Suprapubic skin (tissue), 4 donors: Measurements from ENCODE around the gene IQCK. TPM values are rescaled to one million over a fixed set of nuclear protein-coding genes. Genes with fewer than 3 reads are reported as not detected.
A peak's percentile ranks its signal among the peaks of the same experiment; 100 is the strongest.
"Not testable (repeated sequence)": the region's sequence is repeated elsewhere in the genome, so short reads cannot be mapped to it uniquely, and the experiment has no call there.

Source experiments
- DNase-seq, 2 donors: peaks; one replicate each; pipeline ENCODE4 v3.0.0-alpha.2; 2019; ENCODE audit warnings: low spot score in 2 of 2
- H3K27ac ChIP-seq: fragments of 200-600 bp; sonication (generic); one replicate; pipeline ENCODE4 v1.5.1; 2019
- H3K27me3 ChIP-seq: fragments of 200-600 bp; sonication (generic); one replicate; pipeline ENCODE4 v1.5.1; 2019
- H3K36me3 ChIP-seq: fragments of 200-600 bp; sonication (generic); one replicate; pipeline ENCODE4 v1.5.1; 2019
- H3K4me1 ChIP-seq: fragments of 200-600 bp; sonication (generic); one replicate; pipeline ENCODE4 v1.5.1; 2019
- H3K4me3 ChIP-seq: fragments of 200-600 bp; sonication (generic); one replicate; pipeline ENCODE4 v1.5.1; 2019; ENCODE audit warnings: mild to moderate bottlenecking
- H3K9me3 ChIP-seq: fragments of 200-600 bp; sonication (generic); one replicate; pipeline ENCODE4 v1.5.1; 2019
- CTCF ChIP-seq, 2 donors: fragments of 200-600 bp in 1 of 2; fragments of 450-650 bp in 1 of 2; sonication (generic) in 1 of 2; IDR thresholded peaks; one replicate each; pipeline ENCODE4 v1.5.1; 2016 to 2019; ENCODE audit warnings: antibody characterized with exemption in 2 of 2, mild to moderate bottlenecking in 1 of 2, moderate library complexity in 1 of 2
- EP300 ChIP-seq: sonication (generic); formaldehyde crosslinking; IDR thresholded peaks from one replicate; pipeline ENCODE4 v1.6.1; 2017; ENCODE audit warnings: antibody characterized with exemption
- POLR2A ChIP-seq, 2 donors: fragments of 450-650 bp; IDR thresholded peaks; one replicate each; pipeline ENCODE4 v1.6.1; 2017; ENCODE audit warnings: antibody characterized with exemption in 2 of 2, mild to moderate bottlenecking in 2 of 2, moderate library complexity in 2 of 2
- POLR2AphosphoS5 ChIP-seq, 3 donors: sonication (generic); formaldehyde crosslinking; IDR thresholded peaks; one replicate each; pipeline ENCODE4 v1.6.1; 2017; ENCODE audit warnings: antibody characterized with exemption in 3 of 3
- WGBS: methylation state at CpG from one replicate; pipeline ENCODE4 v1.1.5; 2018; 5-methylcytosine and 5-hydroxymethylcytosine counted together
- total RNA-seq, 4 donors: library from RNA; depleted of rRNA; stranded (reverse); fragments of >200 nt; gene quantifications; one replicate each; pipeline ENCODE4 v1.1.0, GENCODE V29; 2016

The IQCK gene
- total RNA-seq, 4 donors from 2014 or later, result 10.7 to 21.6 (median 18.7) TPM

DNA sequence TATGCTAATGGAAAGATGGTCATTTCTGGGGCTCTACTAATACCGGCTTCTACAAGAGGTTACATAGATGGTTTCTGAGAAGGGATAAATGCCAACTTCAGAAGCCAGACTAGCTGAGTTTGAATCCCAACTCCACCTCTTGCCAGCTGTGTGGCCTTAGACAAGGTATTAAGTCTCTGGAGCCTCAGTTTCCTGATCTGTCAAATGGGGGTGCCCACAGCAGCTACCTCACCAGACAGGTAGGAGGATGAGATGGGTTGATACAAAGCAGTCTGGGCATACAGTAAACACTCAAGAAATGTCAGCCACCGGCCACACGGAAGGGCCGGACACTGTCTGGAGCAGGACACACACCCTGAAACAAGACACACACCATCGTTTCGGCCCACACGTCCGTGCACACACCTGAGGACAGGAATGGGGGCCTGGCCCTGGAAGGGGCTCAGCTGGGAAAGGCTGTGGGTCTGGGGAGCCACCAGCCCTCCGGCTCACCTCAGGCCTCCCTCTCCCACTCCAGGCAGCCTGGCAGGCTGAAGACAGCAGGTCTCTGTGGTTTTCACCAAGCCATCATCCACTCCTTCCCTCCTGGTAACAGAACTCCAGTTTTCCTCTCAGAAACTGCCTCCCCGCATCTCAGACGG, 5.5 kb upstream of the IQCK start:
- Histone ChIP-seq H3K4me3 (no peak overlapping the region), H3K36me3 (peaks cover 55% of the 10 kb centered on the region), H3K27me3 (no peaks in the 10 kb centered on the region), H3K27ac (no peak overlapping the region), H3K4me1 (peaks cover 21% of the 10 kb centered on the region), H3K9me3 (no peaks in the 10 kb centered on the region)
- WGBS, result 97% methylated on average over 7 of the region's 11 CpGs
- no peak for TF ChIP-seq EP300
- TF ChIP-seq POLR2AphosphoS5 (IDR thresholded peaks at IDR 0.05), result no peak
- no peak for TF ChIP-seq POLR2A (IDR thresholded peaks at IDR 0.05)
- no peak for TF ChIP-seq CTCF (IDR thresholded peaks at IDR 0.05)
- DNase-seq, result no peak

DNA sequence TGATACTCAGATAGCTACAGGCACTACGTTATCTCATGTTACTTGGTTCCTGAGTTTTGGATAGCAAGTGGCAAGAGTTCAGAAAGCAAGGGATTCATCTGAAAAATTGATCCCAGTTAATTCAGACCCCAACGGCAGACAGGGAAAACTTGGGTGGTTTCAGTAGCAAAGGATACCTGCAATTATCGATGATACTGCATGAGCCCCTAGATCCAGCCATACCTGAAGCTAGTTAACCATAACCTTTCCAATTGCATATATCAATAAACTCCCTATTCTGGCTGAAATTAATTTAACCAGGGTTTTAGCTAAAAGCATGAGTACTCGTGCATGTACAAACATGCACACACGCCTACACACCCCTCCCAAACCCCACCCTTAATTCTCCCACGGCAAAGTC, 4.4 kb upstream of the IQCK start:
- Histone ChIP-seq H3K27ac (no peak overlapping the region), H3K36me3 (peaks cover 52% of the 10 kb centered on the region), H3K27me3 (no peaks in the 10 kb centered on the region), H3K4me1 (peaks cover 24% of the 10 kb centered on the region), H3K9me3 (no peaks in the 10 kb centered on the region), H3K4me3 (no peak overlapping the region)
- no peak for TF ChIP-seq CTCF (IDR thresholded peaks at IDR 0.05)
- TF ChIP-seq EP300, result no peak
- TF ChIP-seq POLR2A (IDR thresholded peaks at IDR 0.05), result no peak
- TF ChIP-seq POLR2AphosphoS5 (IDR thresholded peaks at IDR 0.05), result no peak
- WGBS, result 74% methylated on average over 6 of the region's 6 CpGs
- DNase-seq, result no peak

GRCh38 chr16:19715566-19715965, 2.5 kb upstream of the IQCK start:
- DNase-seq, result no peak
- H3K9me3 ChIP-seq, result no peaks in the 10 kb centered on the region
- H3K27ac ChIP-seq, result peak overlapping the region; percentile 47
- TF ChIP-seq POLR2A (IDR thresholded peaks at IDR 0.05), result no peak
- TF ChIP-seq POLR2AphosphoS5 (IDR thresholded peaks at IDR 0.05), result no peak
- no peak for TF ChIP-seq CTCF (IDR thresholded peaks at IDR 0.05)
- TF ChIP-seq EP300, result no peak
- 53% methylated on average over 5 of the region's 5 CpGs for WGBS
- no peaks in the 10 kb centered on the region for H3K27me3 ChIP-seq
- peaks cover 35% of the 10 kb centered on the region for H3K4me1 ChIP-seq
- no peak overlapping the region for H3K4me3 ChIP-seq
- peaks cover 33% of the 10 kb centered on the region for H3K36me3 ChIP-seq

DNA sequence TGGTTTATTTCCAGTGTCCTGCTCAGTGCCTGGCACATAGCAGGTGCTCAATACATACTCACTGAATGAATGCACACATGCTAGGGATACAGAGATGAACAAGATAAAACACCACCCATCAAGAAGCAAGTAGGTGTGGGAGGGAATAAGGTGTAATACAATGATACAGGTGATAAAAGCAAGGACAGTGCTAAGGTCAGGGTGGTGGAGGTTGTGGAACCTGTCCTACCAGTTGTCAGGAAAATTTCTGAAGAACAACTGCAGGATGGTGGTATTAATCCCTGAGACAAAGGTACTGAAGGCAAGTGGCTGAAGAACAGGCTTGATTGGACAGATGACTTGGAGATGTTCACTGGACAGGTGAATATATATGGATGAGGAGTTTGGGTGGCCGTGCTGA, 1.9 kb upstream of the IQCK start:
- Histone ChIP-seq H3K36me3 (peaks cover 29% of the 10 kb centered on the region), H3K4me3 (no peak overlapping the region), H3K9me3 (no peaks in the 10 kb centered on the region), H3K27me3 (no peaks in the 10 kb centered on the region), H3K4me1 (peaks cover 35% of the 10 kb centered on the region), H3K27ac (peak overlapping the region; percentile 47)
- no peak for DNase-seq
- no peak for TF ChIP-seq EP300
- 67% methylated on average over 1 of the region's 1 CpG for WGBS

GRCh38 chr16:19716728-19717127, 1.3 kb upstream of the IQCK start:
- H3K9me3 ChIP-seq, DNase-seq, H3K27ac ChIP-seq, H3K27me3 ChIP-seq: not testable (repeated sequence)
- WGBS, result 37% methylated on average over 11 of the region's 11 CpGs
- Histone ChIP-seq H3K36me3 (peaks cover 27% of the 10 kb centered on the region), H3K4me3 (peak overlapping the region; percentile 94), H3K4me1 (peaks cover 35% of the 10 kb centered on the region)

GRCh38 chr16:19717314-19717713, 757 bp upstream of the IQCK start:
- H3K27ac ChIP-seq, result peak overlapping the region; percentile 89
- no peaks in the 10 kb centered on the region for H3K9me3 ChIP-seq
- H3K4me3 ChIP-seq, result peak overlapping the region; percentile 94
- H3K27me3 ChIP-seq, result no peaks in the 10 kb centered on the region
- H3K4me1 ChIP-seq, result peaks cover 35% of the 10 kb centered on the region
- WGBS, result under 1% methylated on average over 10 of the region's 10 CpGs
- H3K36me3 ChIP-seq, result peaks cover 24% of the 10 kb centered on the region
- TF ChIP-seq CTCF (IDR thresholded peaks at IDR 0.05) (no peak), EP300 (no peak), POLR2A (IDR thresholded peaks at IDR 0.05) (no peak), POLR2AphosphoS5 (IDR thresholded peaks at IDR 0.05) (no peak)
- no peak for DNase-seq
